Stimulated activated CD8-positive, alpha-beta memory T cell treated with anti-CD3 and anti-CD28 coated beads, Interleukin-15, amount 100 ng/mL, for 1 hour (primary cell): ENCODE measurements around the gene OSER1.
"Not testable (repeated sequence)": the region's sequence is repeated elsewhere in the genome, so short reads cannot be mapped to it uniquely, and the experiment has no call there.

ENCODE experiments used
- DNase-seq: peaks from one replicate; pipeline ENCODE4 v3.0.0-alpha.2; 2020; ENCODE audit warnings: low read depth

OSER1 gene

GRCh38 chr20:44200983-44201382 lies 9.6 kb downstream of the OSER1 start:
- no peak for DNase-seq

- no peak for DNase-seq
Observed at GRCh38 chr20:44200371-44200770, 10.2 kb downstream of the OSER1 start.

GRCh38 chr20:44199877-44200276 lies 10.7 kb downstream of the OSER1 start:
- DNase-seq, result no peak

GRCh38 chr20:44198872-44199271 lies 11.7 kb downstream of the OSER1 start:
- no peak for DNase-seq

- no peak for DNase-seq
Observed at GRCh38 chr20:44196271-44196670, 14.3 kb downstream of the OSER1 start.

- DNase-seq, result no peak
Observed at GRCh38 chr20:44195605-44196004, 15.0 kb downstream of the OSER1 start.

- DNase-seq, result no peak
Observed at GRCh38 chr20:44193801-44194200, 16.8 kb downstream of the OSER1 start.

GRCh38 chr20:44191640-44192039 lies 18.9 kb downstream of the OSER1 start:
- not testable (repeated sequence) for DNase-seq

GRCh38 chr20:44190197-44190852 lies 20.2 kb downstream of the OSER1 start:
- peak; percentile 10 for DNase-seq

- no peak for DNase-seq
Observed at GRCh38 chr20:44188752-44189151, 21.8 kb downstream of the OSER1 start.

GRCh38 chr20:44187772-44188709 lies 22.5 kb downstream of the OSER1 start:
- no peak for DNase-seq

- DNase-seq, result no peak
Observed at GRCh38 chr20:44187054-44187771, 23.4 kb downstream of the OSER1 start, which contains the start of gene JPH2. Gene JPH2 (minus strand): TSS chr20:44187188. CDS start chr20:44186705, 483 bp downstream.

GRCh38 chr20:44186674-44187053 lies 23.9 kb downstream of the OSER1 start:
- DNase-seq, result no peak

- DNase-seq, result no peak
Observed at GRCh38 chr20:44186201-44186600, 24.4 kb downstream of the OSER1 start.

- DNase-seq, result no peak
Observed at GRCh38 chr20:44185574-44185973, 25.0 kb downstream of the OSER1 start.

GRCh38 chr20:44183282-44183681 lies 27.3 kb downstream of the OSER1 start:
- DNase-seq, result no peak

- no peak for DNase-seq
Observed at GRCh38 chr20:44182863-44183262, 27.7 kb downstream of the OSER1 start.

- no peak for DNase-seq
Observed at GRCh38 chr20:44182135-44182765, 28.3 kb downstream of the OSER1 start.

- no peak for DNase-seq
Observed at GRCh38 chr20:44181611-44182010, 29.0 kb downstream of the OSER1 start.

- no peak for DNase-seq
Observed at GRCh38 chr20:44180814-44181213, 29.8 kb downstream of the OSER1 start.

- no peak for DNase-seq
Observed at GRCh38 chr20:44176833-44177534, 33.6 kb downstream of the OSER1 start.
